Fibroblast of pulmonary artery (primary cell): ENCODE results near the gene PACS1.

Experiments
- DNase-seq: peaks from one replicate; pipeline ENCODE4 v3.0.0-alpha.2; 2010; ENCODE audit warnings: low read depth
- H3K4me3 ChIP-seq: replicated peaks from 2 replicates; pipeline ENCODE4 v1.5.1; 2011; ENCODE audit warnings: low read depth, mild to moderate bottlenecking, control low read depth, low read length, moderate library complexity
- CTCF ChIP-seq: IDR thresholded peaks from 2 replicates; pipeline ENCODE4 v1.5.1; 2011; ENCODE audit warnings: mild to moderate bottlenecking, control low read depth, low read length, inconsistent platforms; ENCODE audit errors: missing control alignments

The PACS1 gene

GRCh38 chr11:66061268-66061667 lies 8.8 kb upstream of the PACS1 start:
- no peak overlapping the region for H3K4me3 ChIP-seq
- TF ChIP-seq CTCF, result no peak
- DNase-seq, result no peak

- TF ChIP-seq CTCF, result no peak
- no peak for DNase-seq
Measured at GRCh38 chr11:66062408-66062807, 7.7 kb upstream of the PACS1 start.

GRCh38 chr11:66063900-66064299 lies 6.2 kb upstream of the PACS1 start:
- H3K4me3 ChIP-seq, result no peak overlapping the region
- no peak for DNase-seq
- TF ChIP-seq CTCF, result no peak

More at GRCh38 chr11:66062408-66062807, 7.7 kb upstream of the PACS1 start:
- no peak overlapping the region for H3K4me3 ChIP-seq

GRCh38 chr11:66064571-66064970 lies 5.5 kb upstream of the PACS1 start:
- no peak for DNase-seq
- H3K4me3 ChIP-seq, result no peak overlapping the region
- no peak for TF ChIP-seq CTCF

- DNase-seq, result no peak
- no peak overlapping the region for H3K4me3 ChIP-seq
- TF ChIP-seq CTCF, result no peak
Measured at GRCh38 chr11:66066751-66067150, 3.3 kb upstream of the PACS1 start.

GRCh38 chr11:66067640-66068039 lies 2.4 kb upstream of the PACS1 start:
- no peak overlapping the region for H3K4me3 ChIP-seq
- DNase-seq, result no peak
- TF ChIP-seq CTCF, result no peak

- no peak overlapping the region for H3K4me3 ChIP-seq
- DNase-seq, result peak; percentile 83
- peak; percentile 93 for TF ChIP-seq CTCF
Measured at GRCh38 chr11:66068154-66068821, 1.8 kb upstream of the PACS1 start.
